OCI-LY1 (cell line): ENCODE measurements around the gene ATAD3C.
"Not testable (repeated sequence)": the region's sequence is repeated elsewhere in the genome, so short reads cannot be mapped to it uniquely, and the experiment has no call there.

ENCODE experiments used
- H2AFZ ChIP-seq: fragments of 200-600 bp; sonication (generic), shearing (Covaris generic); 2 replicates; pipeline ENCODE4 v1.6.0; 2014; ENCODE audit warnings: antibody characterized with exemption, mild to moderate bottlenecking, low read length
- H3F3A ChIP-seq: fragments of 200-600 bp; sonication (generic), shearing (Covaris generic); 2 replicates; pipeline ENCODE4 v1.6.0; 2014; ENCODE audit warnings: mild to moderate bottlenecking, antibody characterized with exemption, low read length, moderate library complexity; ENCODE audit not compliant: insufficient read depth
- H3K27ac ChIP-seq: fragments of 200-600 bp; sonication (generic); 2 replicates; pipeline ENCODE4 v1.5.1; 2014; ENCODE audit warnings: low read length, mixed run types, mild to moderate bottlenecking, low read depth; ENCODE audit not compliant: poor library complexity, severe bottlenecking
- H3K27me3 ChIP-seq: fragments of 200-600 bp; sonication (generic); 2 replicates; pipeline ENCODE4 v1.6.0; 2014; ENCODE audit warnings: antibody characterized with exemption, mild to moderate bottlenecking, low read length, moderate library complexity; ENCODE audit not compliant: insufficient read depth
- H3K36me3 ChIP-seq: fragments of 200-600 bp; sonication (generic); 2 replicates; pipeline ENCODE4 v1.6.1; 2014; ENCODE audit warnings: mild to moderate bottlenecking, antibody characterized with exemption, low read length, moderate library complexity, mixed read lengths; ENCODE audit not compliant: insufficient read depth
- H3K4me1 ChIP-seq: fragments of 200-600 bp; sonication (generic); 2 replicates; pipeline ENCODE4 v1.5.1; 2014; ENCODE audit warnings: mild to moderate bottlenecking, low read length, moderate library complexity; ENCODE audit not compliant: insufficient read depth, severe bottlenecking
- H3K4me2 ChIP-seq: fragments of 200-600 bp; sonication (generic), shearing (Covaris generic); 2 replicates; pipeline ENCODE4 v1.6.1; 2014; ENCODE audit warnings: low read length
- H3K4me3 ChIP-seq: fragments of 200-600 bp; sonication (generic); 2 replicates; pipeline ENCODE4 v1.5.1; 2014; ENCODE audit warnings: low read length, low read depth, mild to moderate bottlenecking, mixed read lengths; ENCODE audit not compliant: poor library complexity, severe bottlenecking
- H3K79me2 ChIP-seq: fragments of 200-600 bp; shearing (Covaris generic); 2 replicates; pipeline ENCODE4 v1.6.1; 2016; ENCODE audit warnings: mixed run types, low read length, mixed read lengths; ENCODE audit not compliant: insufficient read depth
- H3K9ac ChIP-seq: fragments of 200-600 bp; sonication (generic), shearing (Covaris generic); 2 replicates; pipeline ENCODE4 v1.6.1; 2014; ENCODE audit warnings: mild to moderate bottlenecking, low read length, mixed read lengths
- H3K9me2 ChIP-seq: fragments of 200-600 bp; sonication (generic), shearing (Covaris generic); 2 replicates; pipeline ENCODE4 v1.6.1; 2014; ENCODE audit warnings: low read depth, mild to moderate bottlenecking, low read length, mixed read lengths
- H3K9me3 ChIP-seq: fragments of 200-600 bp; shearing (Covaris generic); 2 replicates; pipeline ENCODE4 v1.6.1; 2014; ENCODE audit warnings: low read length, mixed read lengths
- H4K20me1 ChIP-seq: fragments of 200-600 bp; sonication (generic), shearing (Covaris generic); 2 replicates; pipeline ENCODE4 v1.6.0; 2016; ENCODE audit warnings: mild to moderate bottlenecking, low read length; ENCODE audit not compliant: insufficient read depth
- CTCF ChIP-seq: fragments of 200-600 bp; sonication (generic), shearing (Covaris generic); IDR thresholded peaks from 2 replicates; pipeline ENCODE4 v1.5.1; 2017; ENCODE audit warnings: mild to moderate bottlenecking, antibody characterized with exemption, low read length, moderate library complexity, mixed read lengths
- EZH2 ChIP-seq: fragments of 200-600 bp; sonication (generic), shearing (Covaris generic); IDR thresholded peaks from 2 replicates; pipeline ENCODE4 v1.8.0; 2017; ENCODE audit warnings: borderline replicate concordance, mixed run types, mild to moderate bottlenecking, antibody characterized with exemption, low read length, moderate library complexity, mixed read lengths

ATAD3C gene

GRCh38 chr1:1479547-1480487 is 30.3 kb downstream of the ATAD3C start:
- Histone ChIP-seq H4K20me1 (no peaks in the 10 kb centered on the region), H3K4me3 (no peak overlapping the region), H2AFZ (no peak overlapping the region), H3K4me2 (no peak overlapping the region), H3K9me2 (no peaks in the 10 kb centered on the region), H3K4me1 (no peaks in the 10 kb centered on the region), H3K9me3 (no peaks in the 10 kb centered on the region), H3K36me3 (peaks cover 60% of the 10 kb centered on the region), H3F3A (no peaks in the 10 kb centered on the region), H3K27me3 (no peaks in the 10 kb centered on the region), H3K9ac (no peak overlapping the region), H3K79me2 (no peaks in the 10 kb centered on the region), H3K27ac (no peak overlapping the region)
- no peak for TF ChIP-seq EZH2
- TF ChIP-seq CTCF: no peak

DNA sequence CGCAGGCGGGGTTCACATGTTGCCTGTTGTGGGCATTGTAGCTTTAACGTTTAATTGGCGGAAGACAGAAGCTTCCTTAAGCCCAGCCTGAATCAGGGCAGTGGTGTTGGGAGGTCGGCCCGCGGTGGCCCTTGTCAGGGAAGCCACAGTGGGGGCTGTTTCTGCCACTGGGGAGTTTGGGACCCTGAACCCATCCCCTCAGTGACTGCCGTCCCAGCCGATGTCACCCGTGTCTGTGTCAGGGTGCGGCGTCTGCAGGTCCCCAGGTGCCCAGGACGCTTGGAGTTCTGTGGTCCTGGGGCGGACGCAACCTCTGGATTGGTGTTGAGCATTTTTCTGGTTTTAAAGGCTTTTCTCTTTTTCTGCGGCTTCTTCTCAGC is 31.0 kb downstream of the ATAD3C start:
- H3K4me3 ChIP-seq, H3K9me3 ChIP-seq, H2AFZ ChIP-seq, H3K9me2 ChIP-seq, H3K27ac ChIP-seq, H3K4me1 ChIP-seq, H4K20me1 ChIP-seq, H3K79me2 ChIP-seq, H3F3A ChIP-seq, H3K4me2 ChIP-seq, H3K9ac ChIP-seq, H3K27me3 ChIP-seq: not testable (repeated sequence)
- peaks cover 60% of the 10 kb centered on the region for H3K36me3 ChIP-seq

GRCh38 chr1:1481811-1482210 is 32.3 kb downstream of the ATAD3C start:
- H3K36me3 ChIP-seq: peaks cover 58% of the 10 kb centered on the region
- H3K9me3 ChIP-seq, H3K4me3 ChIP-seq, H3K27me3 ChIP-seq, H4K20me1 ChIP-seq, H3K27ac ChIP-seq, H2AFZ ChIP-seq, H3K4me1 ChIP-seq, H3K9me2 ChIP-seq, H3K4me2 ChIP-seq, H3F3A ChIP-seq, H3K9ac ChIP-seq, H3K79me2 ChIP-seq: not testable (repeated sequence)

GRCh38 chr1:1482856-1483255 is 33.4 kb downstream of the ATAD3C start:
- Histone ChIP-seq H3K27me3 (no peaks in the 10 kb centered on the region), H4K20me1 (no peaks in the 10 kb centered on the region), H3K27ac (no peak overlapping the region), H3K4me1 (no peaks in the 10 kb centered on the region), H3F3A (no peaks in the 10 kb centered on the region), H3K36me3 (peaks cover 56% of the 10 kb centered on the region), H3K4me3 (no peak overlapping the region), H3K4me2 (no peak overlapping the region), H3K9me2 (no peaks in the 10 kb centered on the region), H3K79me2 (no peaks in the 10 kb centered on the region), H3K9ac (no peak overlapping the region), H2AFZ (no peak overlapping the region), H3K9me3 (no peaks in the 10 kb centered on the region)
- TF ChIP-seq EZH2 (no peak), CTCF (no peak)
